ENCODE results near the gene INSRR.

The INSRR gene

GRCh38 chr1:156813750-156814570 is 45.0 kb downstream of the INSRR start:
- Histone ChIP-seq H3K9me3 (ENCODE audit: control insufficient read depth, insufficient read depth, low read length) (no peaks in the 10 kb centered on the region), H3K4me1 (ENCODE audit: control insufficient read depth, insufficient read depth, low read length) (peaks cover 7% of the 10 kb centered on the region), H3K9ac (ENCODE audit: low read depth, low read length) (peak overlapping the region; percentile 66), H3K4me3 (ENCODE audit: low read depth, low read length) (peak overlapping the region; percentile 62), H3K27me3 (ENCODE audit: control insufficient read depth, insufficient read depth, low read length) (peaks cover 55% of the 10 kb centered on the region), H3K36me3 (ENCODE audit: control insufficient read depth, insufficient read depth, low read length) (no peaks in the 10 kb centered on the region)

GRCh38 chr1:156813298-156813697 is 45.6 kb downstream of the INSRR start:
- no peaks in the 10 kb centered on the region for H3K36me3 ChIP-seq (ENCODE audit: control insufficient read depth, insufficient read depth, low read length)
- H3K9ac ChIP-seq (ENCODE audit: low read depth, low read length) = peak overlapping the region; percentile 66
- H3K4me1 ChIP-seq (ENCODE audit: control insufficient read depth, insufficient read depth, low read length) = peaks cover 7% of the 10 kb centered on the region
- H3K9me3 ChIP-seq (ENCODE audit: control insufficient read depth, insufficient read depth, low read length) = no peaks in the 10 kb centered on the region
- peaks cover 54% of the 10 kb centered on the region for H3K27me3 ChIP-seq (ENCODE audit: control insufficient read depth, insufficient read depth, low read length)
- H3K4me3 ChIP-seq (ENCODE audit: low read depth, low read length) = peak overlapping the region; percentile 62

- Histone ChIP-seq H3K36me3 (ENCODE audit: control insufficient read depth, insufficient read depth, low read length) (no peaks in the 10 kb centered on the region), H3K9me3 (ENCODE audit: control insufficient read depth, insufficient read depth, low read length) (no peaks in the 10 kb centered on the region), H3K4me1 (ENCODE audit: control insufficient read depth, insufficient read depth, low read length) (peaks cover 7% of the 10 kb centered on the region), H3K9ac (ENCODE audit: low read depth, low read length) (no peak overlapping the region), H3K4me3 (ENCODE audit: low read depth, low read length) (no peak overlapping the region), H3K27me3 (ENCODE audit: control insufficient read depth, insufficient read depth, low read length) (peaks cover 53% of the 10 kb centered on the region)
These were observed 46.5 kb downstream of the INSRR start for GRCh38 chr1:156812293-156812990.

- H3K36me3 ChIP-seq (ENCODE audit: control insufficient read depth, insufficient read depth, low read length) = no peaks in the 10 kb centered on the region
- peaks cover 7% of the 10 kb centered on the region for H3K4me1 ChIP-seq (ENCODE audit: control insufficient read depth, insufficient read depth, low read length)
- no peaks in the 10 kb centered on the region for H3K9me3 ChIP-seq (ENCODE audit: control insufficient read depth, insufficient read depth, low read length)
- H3K27me3 ChIP-seq (ENCODE audit: control insufficient read depth, insufficient read depth, low read length) = peaks cover 48% of the 10 kb centered on the region
- no peak overlapping the region for H3K9ac ChIP-seq (ENCODE audit: low read depth, low read length)
- no peak overlapping the region for H3K4me3 ChIP-seq (ENCODE audit: low read depth, low read length)
These were observed 47.7 kb downstream of the INSRR start for GRCh38 chr1:156811168-156811567.

GRCh38 chr1:156809711-156810366 is 49.1 kb downstream of the INSRR start:
- Histone ChIP-seq H3K27me3 (ENCODE audit: control insufficient read depth, insufficient read depth, low read length) (peaks cover 35% of the 10 kb centered on the region), H3K36me3 (ENCODE audit: control insufficient read depth, insufficient read depth, low read length) (peaks cover under 1% of the 10 kb centered on the region), H3K4me3 (ENCODE audit: low read depth, low read length) (no peak overlapping the region), H3K4me1 (ENCODE audit: control insufficient read depth, insufficient read depth, low read length) (peaks cover 7% of the 10 kb centered on the region), H3K9ac (ENCODE audit: low read depth, low read length) (no peak overlapping the region), H3K9me3 (ENCODE audit: control insufficient read depth, insufficient read depth, low read length) (no peaks in the 10 kb centered on the region)

- H3K4me3 ChIP-seq (ENCODE audit: low read depth, low read length) = no peak overlapping the region
- H3K36me3 ChIP-seq (ENCODE audit: control insufficient read depth, insufficient read depth, low read length) = peaks cover 3% of the 10 kb centered on the region
- H3K9ac ChIP-seq (ENCODE audit: low read depth, low read length) = no peak overlapping the region
- no peaks in the 10 kb centered on the region for H3K9me3 ChIP-seq (ENCODE audit: control insufficient read depth, insufficient read depth, low read length)
- peaks cover 3% of the 10 kb centered on the region for H3K4me1 ChIP-seq (ENCODE audit: control insufficient read depth, insufficient read depth, low read length)
- H3K27me3 ChIP-seq (ENCODE audit: control insufficient read depth, insufficient read depth, low read length) = peaks cover 29% of the 10 kb centered on the region
These were observed 49.6 kb downstream of the INSRR start for GRCh38 chr1:156809281-156809680.

GRCh38 chr1:156808186-156809030 is 50.5 kb downstream of the INSRR start:
- Histone ChIP-seq H3K9me3 (ENCODE audit: control insufficient read depth, insufficient read depth, low read length) (no peaks in the 10 kb centered on the region), H3K4me1 (ENCODE audit: control insufficient read depth, insufficient read depth, low read length) (peaks cover 1% of the 10 kb centered on the region), H3K4me3 (ENCODE audit: low read depth, low read length) (no peak overlapping the region), H3K9ac (ENCODE audit: low read depth, low read length) (no peak overlapping the region), H3K27me3 (ENCODE audit: control insufficient read depth, insufficient read depth, low read length) (peaks cover 25% of the 10 kb centered on the region), H3K36me3 (ENCODE audit: control insufficient read depth, insufficient read depth, low read length) (peaks cover 3% of the 10 kb centered on the region)

GRCh38 chr1:156807627-156808026 is 51.3 kb downstream of the INSRR start:
- no peak overlapping the region for H3K9ac ChIP-seq (ENCODE audit: low read depth, low read length)
- H3K4me1 ChIP-seq (ENCODE audit: control insufficient read depth, insufficient read depth, low read length) = no peaks in the 10 kb centered on the region
- no peak overlapping the region for H3K4me3 ChIP-seq (ENCODE audit: low read depth, low read length)
- no peaks in the 10 kb centered on the region for H3K9me3 ChIP-seq (ENCODE audit: control insufficient read depth, insufficient read depth, low read length)
- peaks cover 17% of the 10 kb centered on the region for H3K27me3 ChIP-seq (ENCODE audit: control insufficient read depth, insufficient read depth, low read length)
- peaks cover 3% of the 10 kb centered on the region for H3K36me3 ChIP-seq (ENCODE audit: control insufficient read depth, insufficient read depth, low read length)

GRCh38 chr1:156806512-156807440 is 52.1 kb downstream of the INSRR start:
- Histone ChIP-seq H3K4me3 (ENCODE audit: low read depth, low read length) (no peak overlapping the region), H3K9ac (ENCODE audit: low read depth, low read length) (no peak overlapping the region), H3K4me1 (ENCODE audit: control insufficient read depth, insufficient read depth, low read length) (no peaks in the 10 kb centered on the region), H3K9me3 (ENCODE audit: control insufficient read depth, insufficient read depth, low read length) (no peaks in the 10 kb centered on the region), H3K27me3 (ENCODE audit: control insufficient read depth, insufficient read depth, low read length) (peaks cover 9% of the 10 kb centered on the region), H3K36me3 (ENCODE audit: control insufficient read depth, insufficient read depth, low read length) (peaks cover 3% of the 10 kb centered on the region)

- Histone ChIP-seq H3K4me1 (ENCODE audit: control insufficient read depth, insufficient read depth, low read length) (no peaks in the 10 kb centered on the region), H3K9ac (ENCODE audit: low read depth, low read length) (no peak overlapping the region), H3K27me3 (ENCODE audit: control insufficient read depth, insufficient read depth, low read length) (peaks cover under 1% of the 10 kb centered on the region), H3K9me3 (ENCODE audit: control insufficient read depth, insufficient read depth, low read length) (no peaks in the 10 kb centered on the region), H3K4me3 (ENCODE audit: low read depth, low read length) (no peak overlapping the region), H3K36me3 (ENCODE audit: control insufficient read depth, insufficient read depth, low read length) (peaks cover 5% of the 10 kb centered on the region)
These were observed 53.0 kb downstream of the INSRR start for GRCh38 chr1:156805766-156806511.

Measured in iPS-15b (cell line).